HEK293 (cell line): Measurements from ENCODE around the gene PROK2.

Experiments
- CTCF ChIA-PET: fragments of 350-600 bp; formaldehyde crosslinking; extraction: SDS; loops from one replicate; lab custom pipeline; 2021; ENCODE audit warnings: antibody characterized with exemption; lab: Yijun Ruan, JAX
- POLR2A ChIA-PET: fragments of 300-600 bp; formaldehyde crosslinking; extraction: SDS; loops from one replicate; lab custom pipeline; 2020; ENCODE audit warnings: antibody characterized with exemption, inconsistent platforms; lab: Yijun Ruan, JAX
- H3K27ac ChIP-seq: fragments of 200-500 bp; sonication (Bioruptor generic); 2 replicates; pipeline ENCODE4 v1.5.1; 2014; ENCODE audit warnings: low read depth, low read length, control low read depth, inconsistent platforms; ENCODE audit errors: extremely low read depth
- H3K36me3 ChIP-seq, 2 experiments: fragments of 200-500 bp in 1 of 2; sonication (Bioruptor generic) in 1 of 2; 1 replicate in 1 of 2; 2 replicates in 1 of 2; pipeline ENCODE4 v1.5.1; 2014 to 2017; ENCODE audit warnings: inconsistent platforms in 2 of 2, low read length in 2 of 2; ENCODE audit not compliant: control insufficient read depth in 2 of 2, insufficient read depth in 1 of 2
- H3K4me1 ChIP-seq: fragments of 200-500 bp; sonication (Bioruptor generic); 2 replicates; pipeline ENCODE4 v1.5.1; 2014; ENCODE audit warnings: mild to moderate bottlenecking, low read length, inconsistent platforms; ENCODE audit not compliant: control insufficient read depth, insufficient read depth
- H3K4me3 ChIP-seq: 2 replicates; pipeline ENCODE4 v1.5.1; 2011; ENCODE audit warnings: low read depth, mild to moderate bottlenecking, control low read depth, low read length, moderate library complexity
- H3K9me3 ChIP-seq: fragments of 200-500 bp; sonication (Bioruptor generic); 2 replicates; pipeline ENCODE4 v1.5.1; 2014; ENCODE audit warnings: low read depth, low read length, inconsistent platforms; ENCODE audit not compliant: control insufficient read depth, insufficient read depth
- BCL11A ChIP-seq: fragments of 450-650 bp; formaldehyde crosslinking; IDR thresholded peaks from 2 replicates; pipeline ENCODE4 v1.5.1; 2016; ENCODE audit warnings: low read depth, missing biosample characterization, missing genetic modification characterization
- KLF7 ChIP-seq: fragments of 450-650 bp; formaldehyde crosslinking; IDR thresholded peaks from 2 replicates; pipeline ENCODE4 v1.5.1; 2016; ENCODE audit warnings: missing biosample characterization, missing genetic modification characterization, borderline replicate concordance
- KLF9 ChIP-seq: fragments of 450-650 bp; formaldehyde crosslinking; IDR thresholded peaks from 2 replicates; pipeline ENCODE4 v1.5.1; 2016; ENCODE audit warnings: missing biosample characterization, missing genetic modification characterization, low read depth
- MEIS1 ChIP-seq: sonication (generic); formaldehyde crosslinking; IDR thresholded peaks from 2 replicates; pipeline ENCODE4 v1.8.1; 2022; ENCODE audit warnings: missing genetic modification reagents, mild to moderate bottlenecking, borderline replicate concordance
- MZF1 ChIP-seq: fragments of 450-650 bp; formaldehyde crosslinking; IDR thresholded peaks from 2 replicates; pipeline ENCODE4 v1.5.1; 2017; ENCODE audit warnings: missing biosample characterization, missing genetic modification characterization, borderline replicate concordance
- PRDM1 ChIP-seq: fragments of 450-650 bp; formaldehyde crosslinking; IDR thresholded peaks from 2 replicates; pipeline ENCODE4; 2016; ENCODE audit warnings: missing biosample characterization, missing genetic modification characterization
- SCRT2 ChIP-seq: fragments of 450-650 bp; formaldehyde crosslinking; IDR thresholded peaks from 2 replicates; pipeline ENCODE4 v1.5.1; 2016; ENCODE audit warnings: missing biosample characterization, missing genetic modification characterization
- ZIC2 ChIP-seq: fragments of 450-650 bp; formaldehyde crosslinking; IDR thresholded peaks from 2 replicates; pipeline ENCODE4 v1.5.1; 2016; ENCODE audit warnings: missing biosample characterization, missing genetic modification characterization
- ZNF121 ChIP-seq: fragments of 450-650 bp; formaldehyde crosslinking; IDR thresholded peaks from 2 replicates; pipeline ENCODE4 v1.5.1; 2016; ENCODE audit warnings: missing biosample characterization, missing genetic modification characterization
- ZNF202 ChIP-seq: fragments of 450-650 bp; formaldehyde crosslinking; IDR thresholded peaks from 2 replicates; pipeline ENCODE4 v1.5.1; 2016; ENCODE audit warnings: missing biosample characterization, missing genetic modification characterization, borderline replicate concordance
- ZNF211 ChIP-seq: fragments of 450-650 bp; formaldehyde crosslinking; IDR thresholded peaks from 2 replicates; pipeline ENCODE4 v1.5.1; 2016; ENCODE audit warnings: low read depth, missing biosample characterization, missing genetic modification characterization
- ZNF324 ChIP-seq: fragments of 450-650 bp; formaldehyde crosslinking; IDR thresholded peaks from 2 replicates; pipeline ENCODE4 v1.5.1; 2016; ENCODE audit warnings: missing biosample characterization, missing genetic modification characterization
- ZNF366 ChIP-seq: fragments of 450-650 bp; formaldehyde crosslinking; conservative IDR thresholded peaks from 2 replicates; pipeline ENCODE4 v1.5.1; 2016; ENCODE audit warnings: missing biosample characterization, missing genetic modification characterization
- ZNF433 ChIP-seq: fragments of 450-650 bp; formaldehyde crosslinking; IDR thresholded peaks from 2 replicates; pipeline ENCODE4 v1.5.1; 2016; ENCODE audit warnings: missing biosample characterization, missing genetic modification characterization, low read depth
- ZNF549 ChIP-seq: fragments of 450-650 bp; IDR thresholded peaks from 2 replicates; pipeline ENCODE4 v1.5.1; 2018; ENCODE audit warnings: missing biosample characterization, missing genetic modification characterization, mild to moderate bottlenecking, inconsistent platforms, moderate library complexity
- ZNF571 ChIP-seq: fragments of 450-650 bp; formaldehyde crosslinking; IDR thresholded peaks from 2 replicates; pipeline ENCODE4 v1.5.0; 2017; ENCODE audit warnings: missing biosample characterization, missing genetic modification characterization
- ZNF623 ChIP-seq: fragments of 450-650 bp; formaldehyde crosslinking; IDR thresholded peaks from 2 replicates; pipeline ENCODE4 v1.5.1; 2016; ENCODE audit warnings: missing biosample characterization, missing genetic modification characterization
- ZNF629 ChIP-seq: fragments of 450-650 bp; formaldehyde crosslinking; IDR thresholded peaks from 2 replicates; pipeline ENCODE4 v1.5.1; 2017; ENCODE audit warnings: missing biosample characterization, missing genetic modification characterization
- ZNF791 ChIP-seq: fragments of 450-650 bp; formaldehyde crosslinking; IDR thresholded peaks from 2 replicates; pipeline ENCODE4 v1.5.1; 2016; ENCODE audit warnings: missing biosample characterization, missing genetic modification characterization
- ZNF792 ChIP-seq: fragments of 450-650 bp; formaldehyde crosslinking; IDR thresholded peaks from 2 replicates; pipeline ENCODE4 v1.5.1; 2016; ENCODE audit warnings: missing biosample characterization, missing genetic modification characterization
- TF ChIP-seq, protein P1 (sequence below): fragments of 450-650 bp; formaldehyde crosslinking; optimal IDR thresholded peaks from 2 replicates; pipeline ENCODE3; 2016; ENCODE audit warnings: missing biosample characterization, mild to moderate bottlenecking, missing genetic modification characterization
- TF ChIP-seq, protein P2 (sequence below): fragments of 450-650 bp; IDR thresholded peaks from 2 replicates; pipeline ENCODE4 v1.5.1; 2018; ENCODE audit warnings: missing biosample characterization, mild to moderate bottlenecking, missing genetic modification characterization
- TF ChIP-seq, protein P3 (sequence below): fragments of 450-650 bp; formaldehyde crosslinking; IDR thresholded peaks from 2 replicates; pipeline ENCODE4 v1.5.1; 2017; ENCODE audit warnings: missing biosample characterization, missing genetic modification characterization

Gene PROK2

GRCh38 chr3:71783152-71783551 lies 1.8 kb downstream of the PROK2 start (continued):
- TF ChIP-seq, protein P1, sequence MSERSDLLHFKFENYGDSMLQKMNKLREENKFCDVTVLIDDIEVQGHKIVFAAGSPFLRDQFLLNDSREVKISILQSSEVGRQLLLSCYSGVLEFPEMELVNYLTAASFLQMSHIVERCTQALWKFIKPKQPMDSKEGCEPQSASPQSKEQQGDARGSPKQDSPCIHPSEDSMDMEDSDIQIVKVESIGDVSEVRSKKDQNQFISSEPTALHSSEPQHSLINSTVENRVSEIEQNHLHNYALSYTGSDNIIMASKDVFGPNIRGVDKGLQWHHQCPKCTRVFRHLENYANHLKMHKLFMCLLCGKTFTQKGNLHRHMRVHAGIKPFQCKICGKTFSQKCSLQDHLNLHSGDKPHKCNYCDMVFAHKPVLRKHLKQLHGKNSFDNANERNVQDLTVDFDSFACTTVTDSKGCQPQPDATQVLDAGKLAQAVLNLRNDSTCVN (tag by site-specific recombination): no peak
- TF ChIP-seq BCL11A (no peak), ZNF121 (tag by site-specific recombination) (no peak)

DNA sequence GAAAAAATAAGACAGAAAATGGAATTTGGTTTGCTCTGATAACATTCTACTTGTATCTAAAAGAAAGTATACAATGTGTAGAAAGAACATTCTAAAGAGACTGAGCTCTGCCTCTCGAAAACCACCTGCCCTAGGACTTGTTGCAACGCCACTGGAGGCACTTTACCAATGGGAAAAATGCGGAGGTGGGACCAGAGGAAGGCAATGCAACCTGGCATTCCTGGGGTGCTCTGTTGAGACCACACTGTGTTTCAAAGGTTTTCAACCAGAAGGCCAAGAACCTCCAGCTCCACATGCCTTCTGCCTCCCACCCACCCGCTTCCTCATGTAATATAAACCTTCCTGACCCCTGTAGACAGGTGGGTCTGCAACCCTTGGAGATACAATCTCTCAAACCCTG lies 4.5 kb downstream of the PROK2 start:
- Histone ChIP-seq H3K27ac (no peak overlapping the region), H3K36me3 (no peaks in the 10 kb centered on the region), H3K4me1 (0 out of 2 replicates have a peak, but pooled peaks cover 2% of the 10 kb centered on the region), H3K9me3 (no peaks in the 10 kb centered on the region), H3K4me3 (no peak overlapping the region)
- POLR2A ChIA-PET: no interaction called here
- TF ChIP-seq SCRT2 (tag by site-specific recombination): peak; percentile 69
- no peak for TF ChIP-seq PRDM1
- CTCF ChIA-PET: interaction anchor here (0.6 kb wide), 1 partner anchor 1705 kb away, joined by 3 read pairs; no protein-coding TSS in a partner anchor

DNA sequence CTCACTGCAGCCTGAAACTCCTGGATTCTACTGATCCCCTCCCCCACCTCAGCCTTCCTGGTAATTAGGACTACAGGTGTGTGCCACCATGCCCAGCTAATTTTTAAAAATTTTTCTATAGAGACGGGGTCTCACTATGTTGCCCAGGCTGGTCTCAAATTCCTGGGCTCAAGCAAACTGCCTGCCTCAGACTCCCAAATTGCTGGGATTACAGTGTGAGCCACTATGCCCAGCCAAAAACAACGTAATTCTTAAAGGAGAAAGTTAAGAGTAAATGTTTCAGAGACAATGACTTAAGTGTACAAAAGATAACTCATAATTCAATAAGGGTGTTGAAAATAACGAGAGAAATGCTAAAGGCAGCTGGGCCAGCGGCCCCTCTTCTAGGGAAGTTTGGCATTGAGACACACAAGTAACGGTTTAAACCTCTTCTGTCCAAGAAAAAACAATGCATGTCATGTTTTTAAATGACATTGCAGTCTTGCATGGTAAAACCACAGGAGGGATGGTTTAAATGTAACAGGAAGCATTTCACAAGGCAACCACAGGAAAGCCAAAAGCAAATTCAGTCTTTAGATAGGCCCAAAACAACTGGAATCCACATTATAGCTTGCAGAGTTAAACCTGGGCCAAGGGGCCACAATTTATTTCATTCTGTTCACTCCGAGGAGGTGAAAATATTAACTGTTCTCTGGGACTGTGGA lies 5.1 kb downstream of the PROK2 start:
- CTCF ChIA-PET: interaction anchor here (0.6 kb wide), 2 partner anchors 50 to 1704 kb away, joined by 3 read pairs; no protein-coding TSS in a partner anchor
- POLR2A ChIA-PET: no interaction called here
- Histone ChIP-seq H3K36me3 (no peaks in the 10 kb centered on the region), H3K4me3 (no peak overlapping the region), H3K4me1 (0 out of 2 replicates have a peak, but pooled peaks cover 2% of the 10 kb centered on the region), H3K9me3 (no peaks in the 10 kb centered on the region), H3K27ac (no peak overlapping the region)
- TF ChIP-seq, protein P2, sequence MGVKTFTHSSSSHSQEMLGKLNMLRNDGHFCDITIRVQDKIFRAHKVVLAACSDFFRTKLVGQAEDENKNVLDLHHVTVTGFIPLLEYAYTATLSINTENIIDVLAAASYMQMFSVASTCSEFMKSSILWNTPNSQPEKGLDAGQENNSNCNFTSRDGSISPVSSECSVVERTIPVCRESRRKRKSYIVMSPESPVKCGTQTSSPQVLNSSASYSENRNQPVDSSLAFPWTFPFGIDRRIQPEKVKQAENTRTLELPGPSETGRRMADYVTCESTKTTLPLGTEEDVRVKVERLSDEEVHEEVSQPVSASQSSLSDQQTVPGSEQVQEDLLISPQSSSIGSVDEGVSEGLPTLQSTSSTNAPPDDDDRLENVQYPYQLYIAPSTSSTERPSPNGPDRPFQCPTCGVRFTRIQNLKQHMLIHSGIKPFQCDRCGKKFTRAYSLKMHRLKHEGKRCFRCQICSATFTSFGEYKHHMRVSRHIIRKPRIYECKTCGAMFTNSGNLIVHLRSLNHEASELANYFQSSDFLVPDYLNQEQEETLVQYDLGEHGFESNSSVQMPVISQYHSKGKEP (tag by site-specific recombination): 0 out of 2 replicates have a peak, but pooled peaks have one; percentile 27
- TF ChIP-seq, protein P3, sequence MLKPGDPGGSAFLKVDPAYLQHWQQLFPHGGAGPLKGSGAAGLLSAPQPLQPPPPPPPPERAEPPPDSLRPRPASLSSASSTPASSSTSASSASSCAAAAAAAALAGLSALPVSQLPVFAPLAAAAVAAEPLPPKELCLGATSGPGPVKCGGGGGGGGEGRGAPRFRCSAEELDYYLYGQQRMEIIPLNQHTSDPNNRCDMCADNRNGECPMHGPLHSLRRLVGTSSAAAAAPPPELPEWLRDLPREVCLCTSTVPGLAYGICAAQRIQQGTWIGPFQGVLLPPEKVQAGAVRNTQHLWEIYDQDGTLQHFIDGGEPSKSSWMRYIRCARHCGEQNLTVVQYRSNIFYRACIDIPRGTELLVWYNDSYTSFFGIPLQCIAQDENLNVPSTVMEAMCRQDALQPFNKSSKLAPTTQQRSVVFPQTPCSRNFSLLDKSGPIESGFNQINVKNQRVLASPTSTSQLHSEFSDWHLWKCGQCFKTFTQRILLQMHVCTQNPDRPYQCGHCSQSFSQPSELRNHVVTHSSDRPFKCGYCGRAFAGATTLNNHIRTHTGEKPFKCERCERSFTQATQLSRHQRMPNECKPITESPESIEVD (tag by site-specific recombination): peak; percentile 53; the same call in 1 of the 2 replicates
- TF ChIP-seq ZNF121 (tag by site-specific recombination) (0 out of 2 replicates have a peak, but pooled peaks have one; percentile 31), ZNF366 (tag by site-specific recombination) (no peak)

- no peak for TF ChIP-seq KLF7 (tag by site-specific recombination)
- no peak for TF ChIP-seq ZNF629
- no peak for TF ChIP-seq ZNF202 (tag by site-specific recombination)
- TF ChIP-seq, protein P2 (tag by site-specific recombination): no peak
- TF ChIP-seq ZNF549 (tag by site-specific recombination): no peak
- TF ChIP-seq ZNF623 (tag by site-specific recombination): no peak
- TF ChIP-seq ZNF211: no peak
- no peak for TF ChIP-seq MZF1
- TF ChIP-seq ZNF791 (tag by site-specific recombination): no peak
- no peak for TF ChIP-seq KLF9 (tag by site-specific recombination)
- TF ChIP-seq ZNF433 (tag by site-specific recombination): no peak
- no peak for TF ChIP-seq ZNF571 (tag by site-specific recombination)
- TF ChIP-seq ZNF366 (tag by site-specific recombination): no peak
- no peak for TF ChIP-seq ZIC2 (tag by site-specific recombination)
- TF ChIP-seq ZNF792: no peak
- no peak for TF ChIP-seq ZNF324 (tag by site-specific recombination)
- no peak for TF ChIP-seq MEIS1
- Histone ChIP-seq H3K4me1 (0 out of 2 replicates have a peak, but pooled peaks cover 2% of the 10 kb centered on the region), H3K9me3 (no peaks in the 10 kb centered on the region), H3K36me3 (no peaks in the 10 kb centered on the region), H3K27ac (no peak overlapping the region), H3K4me3 (no peak overlapping the region)
- ChIA-PET CTCF (interaction anchor here (0.6 kb wide), 1 partner anchor 1231 kb away, joined by 4 read pairs; no protein-coding TSS in a partner anchor), POLR2A (no interaction called here)
Measured at GRCh38 chr3:71778353-71778752, 6.6 kb downstream of the PROK2 start.
